Measurements from ENCODE around the gene GPR173. TPM values are rescaled to one million over a fixed set of nuclear protein-coding genes. Genes with fewer than 3 reads are reported as not detected.

The GPR173 gene
- total RNA-seq, 1 experiment from 2014 or later = 7.3 TPM

DNA sequence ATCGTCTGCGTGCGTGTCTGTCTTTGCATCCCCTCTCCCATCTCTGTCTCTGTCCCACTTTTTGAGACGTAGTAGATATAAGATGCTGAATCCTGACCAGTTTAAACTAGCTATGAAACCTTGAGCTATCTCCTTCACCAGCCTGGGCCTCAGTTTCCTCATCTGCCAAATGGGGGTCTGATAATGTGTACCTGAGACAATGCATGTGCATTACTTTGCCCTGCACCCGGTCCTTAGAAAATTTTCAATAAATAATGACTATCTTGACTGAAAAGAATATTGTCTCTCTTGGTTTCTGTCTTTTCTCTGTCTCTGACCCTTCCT is 46.0 kb downstream of the GPR173 start (continued):
- no peak for TF ChIP-seq FOXJ3 (CRISPR knock-in tag; IDR thresholded peaks at IDR 0.05; ENCODE audit: borderline replicate concordance)

DNA sequence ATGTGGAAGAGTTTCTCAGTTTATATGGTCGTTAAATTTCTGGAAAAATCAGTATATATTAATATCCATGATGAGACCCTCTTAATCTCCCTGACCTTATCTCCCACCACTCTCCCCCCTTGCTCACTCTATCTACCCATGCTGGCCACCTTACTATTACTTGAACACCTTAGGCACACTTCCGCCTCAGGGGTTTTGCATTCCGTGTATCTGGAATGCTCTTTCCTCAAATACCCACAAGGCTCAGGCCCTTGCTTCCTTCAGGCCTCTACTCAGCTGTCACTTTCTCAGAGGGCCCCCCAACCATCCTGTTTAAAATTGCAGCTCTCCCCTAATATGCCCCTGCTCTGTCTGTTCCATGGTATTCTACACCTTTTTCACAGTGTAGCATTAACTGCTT is 47.2 kb downstream of the GPR173 start:
- Mint-ChIP-seq H3K36me3 (peaks cover 5% of the 10 kb centered on the region), H3K27ac (no peak overlapping the region), H3K4me1 (peaks cover 9% of the 10 kb centered on the region), H3K27me3 (ENCODE audit: low read depth) (no peaks in the 10 kb centered on the region; the same call in 1 of the 2 replicates), H3K9me3 (no peaks in the 10 kb centered on the region), H3K4me3 (no peak overlapping the region)
- DNase-seq (ENCODE audit: low spot score) = no peak
- ChIA-PET CTCF (no interaction called here), POLR2A (no interaction called here)
- no peak for ATAC-seq
- TF ChIP-seq CREB1 (CRISPR knock-in tag; IDR thresholded peaks at IDR 0.05) (no peak), FOXK1 (CRISPR knock-in tag; IDR thresholded peaks at IDR 0.05) (no peak), NR3C1 (CRISPR knock-in tag; conservative IDR thresholded peaks at IDR 0.05; ENCODE audit: low read depth) (no peak), NFYB (CRISPR knock-in tag; conservative IDR thresholded peaks at IDR 0.05; ENCODE audit: low read depth) (no peak), FOXJ3 (CRISPR knock-in tag; IDR thresholded peaks at IDR 0.05; ENCODE audit: borderline replicate concordance) (no peak), PRRX2 (CRISPR knock-in tag; IDR thresholded peaks at IDR 0.05) (no peak), ZNF263 (CRISPR knock-in tag; IDR thresholded peaks at IDR 0.05; ENCODE audit: low read depth) (no peak), HMGA2 (CRISPR knock-in tag; IDR thresholded peaks at IDR 0.05) (no peak)
- TF ChIP-seq, protein P1, sequence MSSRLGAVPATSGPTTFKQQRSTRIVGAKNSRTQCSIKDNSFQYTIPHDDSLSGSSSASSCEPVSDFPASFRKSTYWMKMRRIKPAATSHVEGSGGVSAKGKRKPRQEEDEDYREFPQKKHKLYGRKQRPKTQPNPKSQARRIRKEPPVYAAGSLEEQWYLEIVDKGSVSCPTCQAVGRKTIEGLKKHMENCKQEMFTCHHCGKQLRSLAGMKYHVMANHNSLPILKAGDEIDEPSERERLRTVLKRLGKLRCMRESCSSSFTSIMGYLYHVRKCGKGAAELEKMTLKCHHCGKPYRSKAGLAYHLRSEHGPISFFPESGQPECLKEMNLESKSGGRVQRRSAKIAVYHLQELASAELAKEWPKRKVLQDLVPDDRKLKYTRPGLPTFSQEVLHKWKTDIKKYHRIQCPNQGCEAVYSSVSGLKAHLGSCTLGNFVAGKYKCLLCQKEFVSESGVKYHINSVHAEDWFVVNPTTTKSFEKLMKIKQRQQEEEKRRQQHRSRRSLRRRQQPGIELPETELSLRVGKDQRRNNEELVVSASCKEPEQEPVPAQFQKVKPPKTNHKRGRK (CRISPR knock-in tag; IDR thresholded peaks at IDR 0.05; ENCODE audit: borderline replicate concordance) = no peak
- TF ChIP-seq, protein P2, sequence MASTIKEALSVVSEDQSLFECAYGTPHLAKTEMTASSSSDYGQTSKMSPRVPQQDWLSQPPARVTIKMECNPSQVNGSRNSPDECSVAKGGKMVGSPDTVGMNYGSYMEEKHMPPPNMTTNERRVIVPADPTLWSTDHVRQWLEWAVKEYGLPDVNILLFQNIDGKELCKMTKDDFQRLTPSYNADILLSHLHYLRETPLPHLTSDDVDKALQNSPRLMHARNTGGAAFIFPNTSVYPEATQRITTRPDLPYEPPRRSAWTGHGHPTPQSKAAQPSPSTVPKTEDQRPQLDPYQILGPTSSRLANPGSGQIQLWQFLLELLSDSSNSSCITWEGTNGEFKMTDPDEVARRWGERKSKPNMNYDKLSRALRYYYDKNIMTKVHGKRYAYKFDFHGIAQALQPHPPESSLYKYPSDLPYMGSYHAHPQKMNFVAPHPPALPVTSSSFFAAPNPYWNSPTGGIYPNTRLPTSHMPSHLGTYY (CRISPR knock-in tag; IDR thresholded peaks at IDR 0.05) = no peak
- TF ChIP-seq, protein P3, sequence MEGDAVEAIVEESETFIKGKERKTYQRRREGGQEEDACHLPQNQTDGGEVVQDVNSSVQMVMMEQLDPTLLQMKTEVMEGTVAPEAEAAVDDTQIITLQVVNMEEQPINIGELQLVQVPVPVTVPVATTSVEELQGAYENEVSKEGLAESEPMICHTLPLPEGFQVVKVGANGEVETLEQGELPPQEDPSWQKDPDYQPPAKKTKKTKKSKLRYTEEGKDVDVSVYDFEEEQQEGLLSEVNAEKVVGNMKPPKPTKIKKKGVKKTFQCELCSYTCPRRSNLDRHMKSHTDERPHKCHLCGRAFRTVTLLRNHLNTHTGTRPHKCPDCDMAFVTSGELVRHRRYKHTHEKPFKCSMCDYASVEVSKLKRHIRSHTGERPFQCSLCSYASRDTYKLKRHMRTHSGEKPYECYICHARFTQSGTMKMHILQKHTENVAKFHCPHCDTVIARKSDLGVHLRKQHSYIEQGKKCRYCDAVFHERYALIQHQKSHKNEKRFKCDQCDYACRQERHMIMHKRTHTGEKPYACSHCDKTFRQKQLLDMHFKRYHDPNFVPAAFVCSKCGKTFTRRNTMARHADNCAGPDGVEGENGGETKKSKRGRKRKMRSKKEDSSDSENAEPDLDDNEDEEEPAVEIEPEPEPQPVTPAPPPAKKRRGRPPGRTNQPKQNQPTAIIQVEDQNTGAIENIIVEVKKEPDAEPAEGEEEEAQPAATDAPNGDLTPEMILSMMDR (IDR thresholded peaks at IDR 0.05) = no peak
- TF ChIP-seq, protein P4, sequence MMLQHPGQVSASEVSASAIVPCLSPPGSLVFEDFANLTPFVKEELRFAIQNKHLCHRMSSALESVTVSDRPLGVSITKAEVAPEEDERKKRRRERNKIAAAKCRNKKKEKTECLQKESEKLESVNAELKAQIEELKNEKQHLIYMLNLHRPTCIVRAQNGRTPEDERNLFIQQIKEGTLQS (CRISPR knock-in tag; conservative IDR thresholded peaks at IDR 0.05) = no peak
- TF ChIP-seq, protein P5, sequence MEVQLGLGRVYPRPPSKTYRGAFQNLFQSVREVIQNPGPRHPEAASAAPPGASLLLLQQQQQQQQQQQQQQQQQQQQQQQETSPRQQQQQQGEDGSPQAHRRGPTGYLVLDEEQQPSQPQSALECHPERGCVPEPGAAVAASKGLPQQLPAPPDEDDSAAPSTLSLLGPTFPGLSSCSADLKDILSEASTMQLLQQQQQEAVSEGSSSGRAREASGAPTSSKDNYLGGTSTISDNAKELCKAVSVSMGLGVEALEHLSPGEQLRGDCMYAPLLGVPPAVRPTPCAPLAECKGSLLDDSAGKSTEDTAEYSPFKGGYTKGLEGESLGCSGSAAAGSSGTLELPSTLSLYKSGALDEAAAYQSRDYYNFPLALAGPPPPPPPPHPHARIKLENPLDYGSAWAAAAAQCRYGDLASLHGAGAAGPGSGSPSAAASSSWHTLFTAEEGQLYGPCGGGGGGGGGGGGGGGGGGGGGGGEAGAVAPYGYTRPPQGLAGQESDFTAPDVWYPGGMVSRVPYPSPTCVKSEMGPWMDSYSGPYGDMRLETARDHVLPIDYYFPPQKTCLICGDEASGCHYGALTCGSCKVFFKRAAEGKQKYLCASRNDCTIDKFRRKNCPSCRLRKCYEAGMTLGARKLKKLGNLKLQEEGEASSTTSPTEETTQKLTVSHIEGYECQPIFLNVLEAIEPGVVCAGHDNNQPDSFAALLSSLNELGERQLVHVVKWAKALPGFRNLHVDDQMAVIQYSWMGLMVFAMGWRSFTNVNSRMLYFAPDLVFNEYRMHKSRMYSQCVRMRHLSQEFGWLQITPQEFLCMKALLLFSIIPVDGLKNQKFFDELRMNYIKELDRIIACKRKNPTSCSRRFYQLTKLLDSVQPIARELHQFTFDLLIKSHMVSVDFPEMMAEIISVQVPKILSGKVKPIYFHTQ (CRISPR knock-in tag; IDR thresholded peaks at IDR 0.05) = no peak
- TF ChIP-seq, protein P6, sequence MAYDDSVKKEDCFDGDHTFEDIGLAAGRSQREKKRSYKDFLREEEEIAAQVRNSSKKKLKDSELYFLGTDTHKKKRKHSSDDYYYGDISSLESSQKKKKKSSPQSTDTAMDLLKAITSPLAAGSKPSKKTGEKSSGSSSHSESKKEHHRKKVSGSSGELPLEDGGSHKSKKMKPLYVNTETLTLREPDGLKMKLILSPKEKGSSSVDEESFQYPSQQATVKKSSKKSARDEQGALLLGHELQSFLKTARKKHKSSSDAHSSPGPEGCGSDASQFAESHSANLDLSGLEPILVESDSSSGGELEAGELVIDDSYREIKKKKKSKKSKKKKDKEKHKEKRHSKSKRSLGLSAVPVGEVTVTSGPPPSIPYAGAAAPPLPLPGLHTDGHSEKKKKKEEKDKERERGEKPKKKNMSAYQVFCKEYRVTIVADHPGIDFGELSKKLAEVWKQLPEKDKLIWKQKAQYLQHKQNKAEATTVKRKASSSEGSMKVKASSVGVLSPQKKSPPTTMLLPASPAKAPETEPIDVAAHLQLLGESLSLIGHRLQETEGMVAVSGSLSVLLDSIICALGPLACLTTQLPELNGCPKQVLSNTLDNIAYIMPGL (CRISPR knock-in tag; IDR thresholded peaks at IDR 0.05) = no peak

Measured in WTC11 (cell line).